NB4 (cell line): ENCODE data around the gene SET.
A peak's percentile ranks its signal among the peaks of the same experiment; 100 is the strongest.
"Not testable (repeated sequence)": the region's sequence is repeated elsewhere in the genome, so short reads cannot be mapped to it uniquely, and the experiment has no call there.

Source experiments
- DNase-seq: peaks from one replicate; pipeline ENCODE4 v3.0.0; 2010; ENCODE audit warnings: low read depth
- H3K4me3 ChIP-seq: one replicate; pipeline ENCODE4 v1.5.1; 2011; ENCODE audit warnings: mild to moderate bottlenecking, low read depth, low read length, moderate library complexity
- MAX ChIP-seq: IDR thresholded peaks from 2 replicates; pipeline ENCODE4 v1.6.1; 2011; ENCODE audit warnings: low read depth, low read length
- MYC ChIP-seq: IDR thresholded peaks from 2 replicates; pipeline ENCODE4 v1.6.1; 2011; ENCODE audit warnings: low read depth, low read length
- POLR2A ChIP-seq: IDR thresholded peaks from 2 replicates; pipeline ENCODE4 v1.6.1; 2011; ENCODE audit warnings: mild to moderate bottlenecking; ENCODE audit not compliant: insufficient read length; ENCODE audit errors: extremely low read depth
- TF ChIP-seq, protein P1 (sequence below): IDR thresholded peaks from one replicate; pipeline ENCODE4 v1.5.1; 2012; ENCODE audit warnings: low read depth, low read length

Gene SET, protein sequence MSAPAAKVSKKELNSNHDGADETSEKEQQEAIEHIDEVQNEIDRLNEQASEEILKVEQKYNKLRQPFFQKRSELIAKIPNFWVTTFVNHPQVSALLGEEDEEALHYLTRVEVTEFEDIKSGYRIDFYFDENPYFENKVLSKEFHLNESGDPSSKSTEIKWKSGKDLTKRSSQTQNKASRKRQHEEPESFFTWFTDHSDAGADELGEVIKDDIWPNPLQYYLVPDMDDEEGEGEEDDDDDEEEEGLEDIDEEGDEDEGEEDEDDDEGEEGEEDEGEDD

DNA sequence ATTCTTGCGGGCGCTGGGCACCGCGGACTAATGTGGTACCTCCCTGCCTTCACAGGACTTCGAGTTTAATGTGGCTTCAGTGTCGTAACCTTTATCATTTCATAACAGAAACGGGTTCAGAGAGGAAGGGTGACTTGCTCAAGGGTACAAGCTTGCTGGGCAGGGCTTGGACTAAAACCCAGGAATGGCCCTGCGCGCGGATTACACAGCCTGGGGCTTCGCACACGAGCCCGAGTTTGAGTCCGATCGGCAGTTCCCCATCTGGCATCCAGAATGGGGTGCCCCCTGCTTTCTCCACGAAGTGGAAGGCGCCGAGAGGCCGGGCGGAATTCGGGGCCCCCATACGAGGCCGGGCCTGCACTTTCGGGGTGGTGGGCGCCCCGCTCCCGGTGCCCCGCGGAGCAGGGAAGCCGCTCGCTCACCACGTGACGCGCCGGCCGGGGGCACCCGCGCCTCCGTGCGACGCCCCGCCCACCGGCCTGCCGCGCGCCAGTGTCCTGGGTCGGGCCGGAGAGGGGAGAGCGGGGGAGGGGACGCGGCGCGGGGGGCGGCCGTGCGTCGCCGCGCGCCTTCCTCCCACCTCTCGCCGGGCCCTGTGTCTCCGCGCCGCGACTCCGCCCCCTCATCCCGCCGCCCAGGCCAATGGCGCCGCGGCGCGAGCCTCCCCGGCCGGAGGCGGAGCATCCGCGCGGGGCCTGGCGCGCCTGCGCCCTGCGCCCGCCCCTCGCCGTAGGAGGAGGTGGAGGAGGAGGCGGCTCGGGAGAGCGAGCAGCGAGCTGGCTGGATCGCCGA is at the start of gene SET:
TSS of gene SET (plus strand) at position 722 of the 792 bp plus-strand sequence. CDS start 361 bp downstream, outside the sequence.
- peak within 1 kb of the TSS; percentile 68 for H3K4me3 ChIP-seq
- peak; percentile 92 for TF ChIP-seq POLR2A
- TF ChIP-seq MAX, result peak; percentile 68; the same call in 1 of the 2 replicates
- TF ChIP-seq, protein P1, sequence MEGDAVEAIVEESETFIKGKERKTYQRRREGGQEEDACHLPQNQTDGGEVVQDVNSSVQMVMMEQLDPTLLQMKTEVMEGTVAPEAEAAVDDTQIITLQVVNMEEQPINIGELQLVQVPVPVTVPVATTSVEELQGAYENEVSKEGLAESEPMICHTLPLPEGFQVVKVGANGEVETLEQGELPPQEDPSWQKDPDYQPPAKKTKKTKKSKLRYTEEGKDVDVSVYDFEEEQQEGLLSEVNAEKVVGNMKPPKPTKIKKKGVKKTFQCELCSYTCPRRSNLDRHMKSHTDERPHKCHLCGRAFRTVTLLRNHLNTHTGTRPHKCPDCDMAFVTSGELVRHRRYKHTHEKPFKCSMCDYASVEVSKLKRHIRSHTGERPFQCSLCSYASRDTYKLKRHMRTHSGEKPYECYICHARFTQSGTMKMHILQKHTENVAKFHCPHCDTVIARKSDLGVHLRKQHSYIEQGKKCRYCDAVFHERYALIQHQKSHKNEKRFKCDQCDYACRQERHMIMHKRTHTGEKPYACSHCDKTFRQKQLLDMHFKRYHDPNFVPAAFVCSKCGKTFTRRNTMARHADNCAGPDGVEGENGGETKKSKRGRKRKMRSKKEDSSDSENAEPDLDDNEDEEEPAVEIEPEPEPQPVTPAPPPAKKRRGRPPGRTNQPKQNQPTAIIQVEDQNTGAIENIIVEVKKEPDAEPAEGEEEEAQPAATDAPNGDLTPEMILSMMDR, result no peak
- TF ChIP-seq MYC, result peak; percentile 77
- peak; percentile 95 for DNase-seq

GRCh38 chr9:128640603-128641002 is 48.4 kb upstream of the SET start:
- DNase-seq, result no peak
- TF ChIP-seq MAX (no peak), POLR2A (no peak), MYC (no peak)
- TF ChIP-seq, protein P1, result no peak
- no peak overlapping the region for H3K4me3 ChIP-seq

- DNase-seq, result no peak
- TF ChIP-seq POLR2A (no peak), MAX (no peak), MYC (no peak)
- TF ChIP-seq, protein P1, result no peak
- H3K4me3 ChIP-seq, result no peak overlapping the region
These were observed 46.3 kb upstream of the SET start for GRCh38 chr9:128642675-128643245.

DNA sequence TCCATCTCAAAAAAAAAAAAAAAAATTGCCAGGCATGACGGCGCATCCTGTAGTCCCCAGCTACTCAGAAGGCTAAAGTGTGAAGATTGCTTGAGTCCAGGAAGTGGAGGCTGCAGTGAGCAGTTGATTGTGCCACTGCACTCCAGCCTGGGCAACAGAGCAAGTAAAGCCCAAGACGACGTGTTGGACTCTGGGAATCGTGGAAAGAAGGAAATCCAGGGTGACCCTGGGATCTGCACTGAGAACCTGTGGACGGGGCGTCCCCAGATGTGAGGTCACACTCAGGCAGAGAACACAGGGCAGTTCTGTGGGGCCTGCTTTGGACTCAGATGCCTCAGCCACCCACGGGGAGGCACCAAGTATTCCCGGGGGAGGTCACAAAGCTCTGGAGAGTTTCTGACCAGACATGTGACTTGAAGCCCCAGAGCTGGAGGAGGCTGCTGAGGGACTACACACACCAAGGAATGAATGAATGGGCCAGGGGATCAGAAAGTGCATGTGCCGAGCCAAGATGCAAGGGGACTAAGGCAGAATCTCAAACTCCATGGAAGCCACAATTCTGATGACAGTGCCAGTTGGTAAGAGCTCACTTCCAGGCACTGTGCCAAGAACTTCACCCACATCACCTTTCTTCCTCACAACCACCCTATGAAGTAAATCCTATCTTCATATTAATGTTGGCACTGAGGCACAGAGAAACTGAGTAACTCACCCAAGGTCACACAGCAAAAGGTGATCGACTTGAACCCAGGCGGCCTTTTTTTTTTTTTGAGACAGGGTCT is 45.3 kb upstream of the SET start:
- DNase-seq, result peak; percentile 76
- no peak overlapping the region for H3K4me3 ChIP-seq
- TF ChIP-seq MYC, result no peak
- TF ChIP-seq MAX, result 0 out of 2 replicates have a peak, but pooled peaks have one; percentile 18
- TF ChIP-seq, protein P1, result no peak
- TF ChIP-seq POLR2A, result no peak

DNA sequence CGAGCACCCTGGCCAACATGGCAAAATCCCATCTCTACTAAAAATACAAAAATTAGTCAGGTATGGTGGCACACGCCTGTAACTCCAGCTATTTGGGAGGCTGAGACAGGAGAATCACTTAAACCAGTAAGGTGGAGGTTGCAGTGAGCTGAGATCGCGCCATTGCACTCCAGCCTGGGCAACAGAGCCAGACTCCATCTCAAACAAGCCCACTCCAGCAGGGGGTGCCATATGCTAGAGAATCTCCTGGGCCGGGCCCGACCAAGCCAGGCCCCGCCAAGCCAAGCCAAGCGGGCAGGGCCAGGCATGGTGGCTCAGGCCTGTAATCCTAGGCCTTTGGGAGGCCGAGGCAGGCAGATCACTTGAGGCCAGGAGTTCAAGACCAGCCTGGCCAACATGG is 40.8 kb upstream of the SET start:
- DNase-seq, result peak; percentile 50
- TF ChIP-seq, protein P1, result peak; percentile 2
- not testable (repeated sequence) for H3K4me3 ChIP-seq
